Dorsolateral prefrontal cortex (tissue), 118 donors: ENCODE data around the gene PIH1D1. TPM values are rescaled to one million over a fixed set of nuclear protein-coding genes. Genes with fewer than 3 reads are reported as not detected.

Experiments
- microRNA-seq, 43 experiments: library from miRNA; unstranded; fragments of <30 nt; microRNA quantifications; one replicate each; pipeline ENCODE4 v1.2.0, GENCODE V29; 2022
- total RNA-seq, 120 experiments: library from RNA; stranded (reverse); gene quantifications; one replicate each; pipeline versions ENCODE4 v1.2.3 to v1.2.4, GENCODE V29; 2022

The PIH1D1 gene
- total RNA-seq, 120 experiments from 2014 or later, result 48.9 to 115 (median 70.7) TPM

Small RNA genes lying within 50 kb of the gene (microRNA-seq; reads per million reads assigned to microRNA genes)
- 65.4 to 381 (median 170) reads per million in 43 experiments for gene MIR150

Other genes with a start within 250 kb of the PIH1D1 start
- gene SLC6A16, start 126.6 kb downstream of the PIH1D1 start, total RNA-seq, result 1 to 10 TPM in 113 of 120 experiments, under 1 TPM in 7; 0.28 to 6.3 (median 2.2) TPM
- 10 to 100 TPM in 45 of 120 experiments, 1 to 10 TPM in 75; 1.7 to 33.0 (median 8.8) TPM for gene CD37, start 116.4 kb downstream of the PIH1D1 start, total RNA-seq
- 10 to 100 TPM in 5 of 120 experiments, 1 to 10 TPM in 115; 1.2 to 17.3 (median 4.2) TPM for gene TEAD2, start 89.4 kb downstream of the PIH1D1 start, total RNA-seq
- 1 to 10 TPM in 1 of 120 experiments, under 1 TPM in 1, not detected in 118; 0.91 to 1.4 TPM for gene DKKL1, start 87.9 kb downstream of the PIH1D1 start, total RNA-seq
- gene KASH5, start 63.6 kb downstream of the PIH1D1 start, total RNA-seq, result under 1 TPM in 1 of 120 experiments, not detected in 119; 0.24 TPM
- gene PTH2, start 28.4 kb downstream of the PIH1D1 start, total RNA-seq, result 1 to 10 TPM in 3 of 120 experiments, not detected in 117; 1.2 to 1.8 (median 1.5) TPM
- under 1 TPM in 9 of 120 experiments, not detected in 111; 0.26 to 0.44 (median 0.36) TPM for gene GFY, start 26.4 kb downstream of the PIH1D1 start, total RNA-seq
- 100 to 1,000 TPM; 143 to 695 (median 467) TPM for gene SLC17A7, start 10.3 kb downstream of the PIH1D1 start, total RNA-seq
- gene ALDH16A1, start 1.4 kb upstream of the PIH1D1 start, total RNA-seq, result 10 to 100 TPM in 43 of 120 experiments, 1 to 10 TPM in 77; 3.7 to 20.5 (median 9.1) TPM
- 10 to 100 TPM in 2 of 120 experiments, 1 to 10 TPM in 118; 1.7 to 11.9 (median 4.6) TPM for gene FLT3LG, start 22.4 kb upstream of the PIH1D1 start, total RNA-seq
- 1,000 to 10,000 TPM in 7 of 120 experiments, 100 to 1,000 TPM in 113; 564 to 1,173 (median 771) TPM for gene RPL13A, start 35.8 kb upstream of the PIH1D1 start, total RNA-seq
- 100 to 1,000 TPM; 410 to 765 (median 576) TPM for gene RPS11, start 44.6 kb upstream of the PIH1D1 start, total RNA-seq
- 100 to 1,000 TPM in 1 of 120 experiments, 10 to 100 TPM in 119; 22.6 to 101 (median 43.4) TPM for gene FCGRT, start 60.8 kb upstream of the PIH1D1 start, total RNA-seq
- gene RCN3, start 76.2 kb upstream of the PIH1D1 start, total RNA-seq, result 10 to 100 TPM in 49 of 120 experiments, 1 to 10 TPM in 71; 3.0 to 19.9 (median 9.2) TPM
- gene NOSIP, start 128.7 kb upstream of the PIH1D1 start, total RNA-seq, result 10 to 100 TPM; 39.0 to 64.8 (median 49.4) TPM
- gene PRRG2, start 129.5 kb upstream of the PIH1D1 start, total RNA-seq, result 1 to 10 TPM in 50 of 120 experiments, under 1 TPM in 56, not detected in 14; 0.32 to 3.1 (median 0.94) TPM
- gene PRR12, start 139.4 kb upstream of the PIH1D1 start, total RNA-seq, result 10 to 100 TPM; 38.2 to 68.5 (median 52.3) TPM
- gene RRAS, start 188.3 kb upstream of the PIH1D1 start, total RNA-seq, result 10 to 100 TPM in 95 of 120 experiments, 1 to 10 TPM in 25; 5.4 to 32.8 (median 12.9) TPM
- 100 to 1,000 TPM in 105 of 120 experiments, 10 to 100 TPM in 15; 80.9 to 146 (median 113) TPM for gene SCAF1, start 190.4 kb upstream of the PIH1D1 start, total RNA-seq
- 100 to 1,000 TPM in 1 of 120 experiments, 10 to 100 TPM in 119; 44.4 to 102 (median 65.0) TPM for gene IRF3, start 214.0 kb upstream of the PIH1D1 start, total RNA-seq
- 1 to 10 TPM in 119 of 120 experiments, under 1 TPM in 1; 0.87 to 9.6 (median 3.6) TPM for gene BCL2L12, start 214.1 kb upstream of the PIH1D1 start, total RNA-seq
- gene PRMT1, start 225.5 kb upstream of the PIH1D1 start, total RNA-seq, result 100 to 1,000 TPM in 54 of 120 experiments, 10 to 100 TPM in 66; 75.9 to 139 (median 99.2) TPM
- 1 to 10 TPM in 93 of 120 experiments, under 1 TPM in 26, not detected in 1; 0.33 to 4.1 (median 1.5) TPM for gene ADM5, start 237.8 kb upstream of the PIH1D1 start, total RNA-seq
- 100 to 1,000 TPM in 78 of 120 experiments, 10 to 100 TPM in 42; 55.9 to 163 (median 105) TPM for gene CPT1C, start 239.3 kb upstream of the PIH1D1 start, total RNA-seq